SK-N-SH (cell line): Measurements from ENCODE around the gene NBEAL2. TPM values are rescaled to one million over a fixed set of nuclear protein-coding genes. Genes with fewer than 3 reads are reported as not detected.

Experiments used
- CTCF ChIA-PET: fragments of 300-600, 350-600 bp; formaldehyde crosslinking; extraction: SDS; loops from one replicate; lab custom pipeline; 2021; lab: Yijun Ruan, JAX
- POLR2A ChIA-PET: fragments of 350-600 bp; sonication (Branson Sonifier 250); formaldehyde crosslinking; extraction: SDS; loops from one replicate; lab custom pipeline; 2020; ENCODE audit warnings: antibody characterized with exemption, inconsistent platforms; lab: Yijun Ruan, JAX
- DNase-seq: peaks from one replicate; pipeline ENCODE4 v3.0.0; 2012
- H2AFZ ChIP-seq: fragments of 200-600 bp; sonication (generic); 2 replicates; pipeline ENCODE4 v1.8.1; 2016; ENCODE audit warnings: antibody characterized with exemption, mild to moderate bottlenecking, low read depth
- H3F3A ChIP-seq: fragments of 200-600 bp; sonication (generic); replicated peaks from 2 replicates; pipeline ENCODE3; 2016; ENCODE audit warnings: antibody characterized with exemption, mild to moderate bottlenecking; ENCODE audit not compliant: insufficient read depth
- H3K27ac ChIP-seq, 2 experiments: fragments of 200-500 bp in 1 of 2; fragments of 200-600 bp in 1 of 2; sonication (Bioruptor generic) in 1 of 2; sonication (generic), shearing (Covaris generic) in 1 of 2; 2 replicates each; pipeline versions ENCODE4 v1.5.1 to v1.6.1; 2014 to 2016; ENCODE audit warnings: low read depth in 2 of 2, inconsistent platforms in 1 of 2, low read length in 1 of 2, mild to moderate bottlenecking in 1 of 2, mixed read lengths in 1 of 2
- H3K27me3 ChIP-seq: fragments of 200-600 bp; sonication (generic), shearing (Covaris generic); 2 replicates; pipeline ENCODE4 v1.6.1; 2016; ENCODE audit warnings: mixed run types; ENCODE audit not compliant: insufficient read depth
- H3K36me3 ChIP-seq, 2 experiments: fragments of 200-500 bp in 1 of 2; fragments of 200-600 bp in 1 of 2; sonication (Bioruptor generic) in 1 of 2; sonication (generic) in 1 of 2; replicated peaks in 1 of 2; 2 replicates each; pipeline versions ENCODE3 to v1.5.1; 2014 to 2016; ENCODE audit warnings: low read length in 1 of 2, mild to moderate bottlenecking in 1 of 2; ENCODE audit not compliant: insufficient read depth in 2 of 2, control insufficient read depth in 1 of 2
- H3K4me1 ChIP-seq, 2 experiments: fragments of 200-500 bp in 1 of 2; fragments of 200-600 bp in 1 of 2; sonication (Bioruptor generic) in 1 of 2; sonication (generic), shearing (Covaris generic) in 1 of 2; 2 replicates each; pipeline versions ENCODE4 v1.5.1 to v1.6.1; 2014 to 2016; ENCODE audit warnings: low read depth in 1 of 2, low read length in 1 of 2, mixed run types in 1 of 2; ENCODE audit not compliant: insufficient read depth in 2 of 2, control insufficient read depth in 1 of 2
- H3K4me2 ChIP-seq: fragments of 200-600 bp; sonication (generic), shearing (Covaris generic); 2 replicates; pipeline ENCODE4 v1.6.1; 2017; ENCODE audit warnings: mixed run types
- H3K4me3 ChIP-seq, 2 experiments: fragments of 200-500 bp in 1 of 2; fragments of 200-600 bp in 1 of 2; sonication (Bioruptor generic) in 1 of 2; sonication (generic), shearing (Covaris generic) in 1 of 2; 2 replicates each; pipeline versions ENCODE4 v1.5.1 to v1.8.1; 2014 to 2016; ENCODE audit warnings: low read depth in 2 of 2, inconsistent platforms in 1 of 2, low read length in 1 of 2, mild to moderate bottlenecking in 1 of 2, mixed read lengths in 1 of 2, moderate library complexity in 1 of 2
- H3K79me2 ChIP-seq: fragments of 200-600 bp; sonication (generic); 2 replicates; pipeline ENCODE4 v1.8.1; 2017; ENCODE audit warnings: mild to moderate bottlenecking; ENCODE audit not compliant: insufficient read depth
- H3K9ac ChIP-seq: fragments of 200-600 bp; sonication (generic); 2 replicates; pipeline ENCODE4 v1.6.1; 2017; ENCODE audit warnings: mixed run types
- H3K9me2 ChIP-seq: fragments of 200-600 bp; sonication (generic); 2 replicates; pipeline ENCODE4 v1.6.1; 2017; ENCODE audit warnings: mixed run types
- H3K9me3 ChIP-seq: fragments of 200-600 bp; sonication (generic); 2 replicates; pipeline ENCODE4 v1.6.1; 2017; ENCODE audit warnings: mixed run types, mild to moderate bottlenecking, moderate library complexity
- H4K20me1 ChIP-seq: fragments of 200-600 bp; sonication (generic); 2 replicates; pipeline ENCODE4 v1.6.1; 2017; ENCODE audit warnings: mild to moderate bottlenecking, mixed run types; ENCODE audit not compliant: insufficient read depth
- ELF1 ChIP-seq: IDR thresholded peaks from 2 replicates; pipeline ENCODE4 v1.4.0; 2012
- EP300 ChIP-seq, 2 experiments: IDR thresholded peaks; 2 replicates each; pipeline versions ENCODE4 v1.4.0 to v1.6.1; 2012; ENCODE audit warnings: borderline replicate concordance in 1 of 2, low read depth in 1 of 2, low read length in 1 of 2
- EZH2phosphoT487 ChIP-seq: fragments of 200-600 bp; sonication (generic); IDR thresholded peaks from 2 replicates; pipeline ENCODE4 v1.6.1; 2017; ENCODE audit warnings: low read depth, mixed run types, mild to moderate bottlenecking, antibody characterized with exemption, moderate library complexity, borderline replicate concordance
- FOSL2 ChIP-seq: IDR thresholded peaks from 2 replicates; pipeline ENCODE4 v1.4.0; 2012; ENCODE audit warnings: low read depth, mild to moderate bottlenecking, moderate library complexity, borderline replicate concordance
- FOXJ3 ChIP-seq: sonication (generic); formaldehyde crosslinking; IDR thresholded peaks from 2 replicates; pipeline ENCODE4 v1.5.1; 2020; ENCODE audit warnings: mild to moderate bottlenecking, missing genetic modification reagents
- MAX ChIP-seq: IDR thresholded peaks from 2 replicates; pipeline ENCODE4 v1.4.0; 2012; ENCODE audit warnings: low read depth
- NRF1 ChIP-seq: IDR thresholded peaks from 2 replicates; pipeline ENCODE4 v1.6.1; 2012; ENCODE audit warnings: low read depth, mild to moderate bottlenecking, low read length
- PBX3 ChIP-seq: IDR thresholded peaks from 2 replicates; pipeline ENCODE4; 2012
- RAD21 ChIP-seq: IDR thresholded peaks from 2 replicates; pipeline ENCODE4 v1.6.1; 2012; ENCODE audit warnings: mild to moderate bottlenecking, low read length
- RCOR1 ChIP-seq: fragments of 150-350 bp; IDR thresholded peaks from 2 replicates; pipeline ENCODE4 v1.6.1; 2017; ENCODE audit warnings: antibody characterized with exemption, low read length
- SIN3A ChIP-seq: IDR thresholded peaks from 2 replicates; pipeline ENCODE4 v1.6.1; 2012; ENCODE audit warnings: low read depth, mild to moderate bottlenecking, low read length, moderate library complexity, borderline replicate concordance
- TAF1 ChIP-seq: IDR thresholded peaks from 2 replicates; pipeline ENCODE4 v1.6.1; 2012; ENCODE audit warnings: low read depth, mild to moderate bottlenecking, low read length, moderate library complexity, borderline replicate concordance
- TCF12 ChIP-seq: IDR thresholded peaks from 2 replicates; pipeline ENCODE4 v1.4.0; 2012
- USF1 ChIP-seq: IDR thresholded peaks from 2 replicates; pipeline ENCODE4 v1.4.0; 2012; ENCODE audit warnings: low read depth, borderline replicate concordance
- WGBS: methylation state at CpG from one replicate; pipeline ENCODE4 v1.1.6; 2017; ENCODE audit warnings: low lambda C conversion rate; 5-methylcytosine and 5-hydroxymethylcytosine counted together
- polyA plus RNA-seq, 3 experiments: library from polyadenylated mRNA; depleted of rRNA; stranded (reverse); fragments of >200 nt; gene quantifications; 2 replicates each; pipeline ENCODE4 v1.2.3, GENCODE V29; 2012
- TF ChIP-seq, protein P1 (sequence below): fragments of 150-350 bp; IDR thresholded peaks from 2 replicates; pipeline ENCODE4 v1.6.1; 2016; ENCODE audit warnings: mild to moderate bottlenecking, low read depth, low read length

Gene NBEAL2
- polyA plus RNA-seq, 1 of the 3 experiments (the other 2 are of a cell fraction) = 20.3 TPM

GRCh38 chr3:46998852-46999515 lies 19.5 kb downstream of the NBEAL2 start:
- H3K36me3 ChIP-seq = peaks cover 0 to 7% of the 10 kb centered on the region in 2 experiments
- no peak overlapping the region for H3K4me2 ChIP-seq
- ChIA-PET POLR2A (no interaction called here), CTCF (interaction anchor here (0.6 to 4.8 kb wide), 20 partner anchors 8 to 767 kb away, joined by 3 to 44 read pairs (median 5); partner anchors contain the start of gene NBEAL2)
- 100% methylated on average over 1 of the region's 22 CpGs for WGBS
- H2AFZ ChIP-seq = no peak overlapping the region
- H3K79me2 ChIP-seq = no peaks in the 10 kb centered on the region
- H4K20me1 ChIP-seq = no peaks in the 10 kb centered on the region
- H3K27ac ChIP-seq = no peak overlapping the region
- peaks cover 0 to 2% of the 10 kb centered on the region in 2 experiments; a peak in 1 of 4 replicates for H3K4me1 ChIP-seq
- H3K9me2 ChIP-seq = no peaks in the 10 kb centered on the region
- H3F3A ChIP-seq = no peaks in the 10 kb centered on the region
- H3K27me3 ChIP-seq = no peaks in the 10 kb centered on the region
- no peak for DNase-seq
- H3K9me3 ChIP-seq = no peaks in the 10 kb centered on the region
- TF ChIP-seq PBX3 = no peak
- no peak for TF ChIP-seq FOXJ3
- TF ChIP-seq EZH2phosphoT487 = no peak
- TF ChIP-seq EP300 (IDR thresholded peaks at IDR 0.05; ENCODE audit: borderline replicate concordance in 1 of 2, low read depth in 1 of 2, low read length in 1 of 2) = no peak
- no peak for TF ChIP-seq TAF1
- TF ChIP-seq, protein P1, sequence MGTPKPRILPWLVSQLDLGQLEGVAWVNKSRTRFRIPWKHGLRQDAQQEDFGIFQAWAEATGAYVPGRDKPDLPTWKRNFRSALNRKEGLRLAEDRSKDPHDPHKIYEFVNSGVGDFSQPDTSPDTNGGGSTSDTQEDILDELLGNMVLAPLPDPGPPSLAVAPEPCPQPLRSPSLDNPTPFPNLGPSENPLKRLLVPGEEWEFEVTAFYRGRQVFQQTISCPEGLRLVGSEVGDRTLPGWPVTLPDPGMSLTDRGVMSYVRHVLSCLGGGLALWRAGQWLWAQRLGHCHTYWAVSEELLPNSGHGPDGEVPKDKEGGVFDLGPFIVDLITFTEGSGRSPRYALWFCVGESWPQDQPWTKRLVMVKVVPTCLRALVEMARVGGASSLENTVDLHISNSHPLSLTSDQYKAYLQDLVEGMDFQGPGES = no peak
- TF ChIP-seq TCF12 = no peak
- no peak for TF ChIP-seq FOSL2
- TF ChIP-seq ELF1 = no peak
- TF ChIP-seq USF1 = no peak
- TF ChIP-seq RCOR1 = no peak
- no peak for TF ChIP-seq MAX
- TF ChIP-seq RAD21 = no peak
- TF ChIP-seq SIN3A = no peak
- TF ChIP-seq NRF1 = no peak
- TF ChIP-seq, all 33 proteins: peak for 0
- Histone ChIP-seq H3K4me3 (peak overlapping the region in 1 of 2 experiments; percentile 32; a peak in 1 of 4 replicates), H3K9ac (no peak overlapping the region)
